Activated naive CD4-positive, alpha-beta T cell treated with anti-CD3 and anti-CD28 coated beads, Interleukin-2, amount 50 U/mL, for 24 hours (primary cell): ENCODE measurements around the gene MYEOV.

Source experiments
- H3K27ac Mint-ChIP-seq: one replicate; pipeline ENCODE4 v1.8.0; 2021; ENCODE audit warnings: mild to moderate bottlenecking, mixed read lengths
- H3K27me3 Mint-ChIP-seq: one replicate; pipeline ENCODE4 v1.8.0; 2021; ENCODE audit warnings: mixed read lengths
- H3K36me3 Mint-ChIP-seq: one replicate; pipeline ENCODE4 v1.8.0; 2021; ENCODE audit warnings: mixed read lengths
- H3K4me1 Mint-ChIP-seq: one replicate; pipeline ENCODE4 v1.8.0; 2021; ENCODE audit warnings: mixed read lengths
- H3K4me3 Mint-ChIP-seq: one replicate; pipeline ENCODE4 v1.8.0; 2021; ENCODE audit warnings: mild to moderate bottlenecking, mixed read lengths
- H3K9me3 Mint-ChIP-seq: one replicate; pipeline ENCODE4 v1.8.0; 2021; ENCODE audit warnings: mixed read lengths

MYEOV gene

DNA sequence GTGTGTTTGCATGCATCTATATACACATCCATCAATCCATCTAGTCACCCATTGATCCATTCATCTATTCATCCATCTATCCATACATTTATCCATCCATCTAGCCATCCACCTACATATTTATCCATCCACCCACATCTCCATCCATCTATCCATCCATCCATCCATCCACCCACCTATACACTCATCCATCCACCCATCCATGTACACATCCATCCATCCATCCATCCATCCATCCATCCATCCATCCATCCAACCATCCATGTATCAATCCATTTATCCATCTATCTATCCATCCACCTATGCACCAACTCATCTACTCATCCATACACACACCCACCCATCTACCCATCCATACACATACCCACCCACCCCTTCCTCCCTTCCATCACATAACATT is 18.8 kb upstream of the MYEOV start:
- Mint-ChIP-seq H3K4me3 (no peak overlapping the region), H3K27ac (no peak overlapping the region), H3K27me3 (no peaks in the 10 kb centered on the region), H3K4me1 (no peaks in the 10 kb centered on the region), H3K9me3 (no peaks in the 10 kb centered on the region), H3K36me3 (no peaks in the 10 kb centered on the region)

DNA sequence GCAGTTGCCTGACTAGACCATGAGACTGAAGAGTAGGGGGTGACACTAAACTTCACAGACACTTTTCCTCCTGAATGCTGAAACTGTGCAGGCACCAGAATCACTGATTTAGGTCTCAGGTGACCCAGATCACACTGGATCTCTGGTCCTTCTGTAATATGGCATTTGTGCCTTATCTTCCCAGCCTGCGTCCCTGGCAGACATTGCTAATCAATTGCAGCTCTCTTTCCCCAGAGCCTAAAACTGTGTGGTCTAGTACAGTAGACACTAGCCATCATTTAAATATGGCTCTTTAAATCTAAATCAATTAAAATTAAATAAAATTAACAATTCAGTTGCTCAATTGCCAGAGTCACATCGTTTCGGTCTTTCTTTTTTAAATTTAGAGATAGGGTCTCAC is 17.8 kb upstream of the MYEOV start:
- Mint-ChIP-seq H3K9me3 (no peaks in the 10 kb centered on the region), H3K27me3 (no peaks in the 10 kb centered on the region), H3K36me3 (no peaks in the 10 kb centered on the region), H3K4me1 (no peaks in the 10 kb centered on the region), H3K27ac (no peak overlapping the region), H3K4me3 (no peak overlapping the region)

DNA sequence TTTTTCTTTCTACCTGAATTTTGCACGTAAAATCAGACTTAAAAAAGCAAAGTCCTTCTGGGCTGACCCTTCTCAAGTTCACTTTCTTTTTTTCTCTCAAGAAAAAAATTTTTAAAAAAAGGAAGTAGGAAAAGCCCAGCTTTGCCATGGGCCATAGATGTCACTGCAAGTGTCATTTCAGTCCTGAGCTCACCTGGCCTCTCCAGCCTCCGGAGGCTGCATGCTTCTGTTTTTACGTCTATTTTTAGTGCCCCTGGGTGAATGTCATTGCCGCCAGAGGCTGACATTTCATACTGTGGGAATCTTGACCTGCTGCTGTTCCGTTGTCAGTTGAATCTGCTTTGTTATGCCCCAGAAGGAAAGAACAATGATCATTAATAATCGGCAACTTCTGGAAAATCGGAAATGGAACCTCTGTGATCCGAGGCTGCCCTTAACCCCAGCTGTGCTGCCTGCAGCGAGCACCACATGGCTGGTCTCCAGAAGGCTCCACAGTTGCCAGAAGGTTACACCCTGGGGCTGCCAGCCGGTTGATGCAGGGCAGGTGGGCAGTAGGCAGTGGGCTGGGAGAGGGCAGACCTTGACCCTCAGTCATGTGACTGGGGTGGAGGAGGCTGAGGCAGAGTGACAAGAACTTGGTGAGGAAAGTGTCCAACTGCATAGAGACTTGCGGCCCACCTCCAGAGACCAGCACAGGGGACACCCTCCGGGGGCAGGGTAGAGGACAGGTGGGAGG is 16.7 kb upstream of the MYEOV start:
- Mint-ChIP-seq H3K9me3 (no peaks in the 10 kb centered on the region), H3K27ac (no peak overlapping the region), H3K36me3 (no peaks in the 10 kb centered on the region), H3K4me1 (no peaks in the 10 kb centered on the region), H3K4me3 (no peak overlapping the region), H3K27me3 (no peaks in the 10 kb centered on the region)

DNA sequence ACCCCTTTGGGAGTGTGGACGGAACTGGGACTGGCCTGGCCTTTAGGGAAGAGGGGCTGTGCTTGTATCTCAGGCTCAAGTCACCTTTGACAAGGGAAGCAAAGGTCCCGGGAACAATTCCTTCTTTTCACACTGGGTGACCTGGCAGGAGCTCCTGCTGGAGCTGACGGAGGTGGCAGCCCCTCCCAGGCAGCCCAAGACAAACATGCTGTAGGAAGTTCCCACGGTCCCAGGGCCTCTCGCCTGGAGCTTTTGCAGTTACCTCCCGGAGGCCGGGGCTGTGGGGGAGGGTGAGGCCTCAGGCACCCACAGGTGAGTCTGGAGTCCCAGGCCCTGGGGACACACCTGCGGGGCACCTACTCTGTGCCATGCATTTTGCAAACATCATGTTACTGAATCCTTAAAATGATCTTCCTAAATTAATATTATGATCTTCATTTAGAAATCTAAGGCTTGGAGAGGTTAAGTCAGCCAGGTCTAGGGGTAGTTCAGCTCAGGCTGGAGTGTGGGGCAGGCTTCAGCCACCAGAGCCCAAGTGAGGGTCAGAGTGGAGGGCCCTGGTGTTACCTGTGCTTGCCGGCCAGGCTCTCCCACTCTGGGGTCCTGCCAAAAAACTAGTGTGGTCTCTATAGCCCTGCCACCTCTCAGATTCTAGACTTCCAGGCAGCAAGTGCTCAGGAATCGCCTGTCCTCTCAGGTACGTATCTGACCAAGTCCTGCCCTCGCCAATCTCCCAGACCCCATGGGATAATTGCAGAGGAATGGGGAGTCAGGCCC is 15.7 kb upstream of the MYEOV start:
- Mint-ChIP-seq H3K4me3 (no peak overlapping the region), H3K27ac (no peak overlapping the region), H3K27me3 (no peaks in the 10 kb centered on the region), H3K9me3 (no peaks in the 10 kb centered on the region), H3K4me1 (no peaks in the 10 kb centered on the region), H3K36me3 (no peaks in the 10 kb centered on the region)

DNA sequence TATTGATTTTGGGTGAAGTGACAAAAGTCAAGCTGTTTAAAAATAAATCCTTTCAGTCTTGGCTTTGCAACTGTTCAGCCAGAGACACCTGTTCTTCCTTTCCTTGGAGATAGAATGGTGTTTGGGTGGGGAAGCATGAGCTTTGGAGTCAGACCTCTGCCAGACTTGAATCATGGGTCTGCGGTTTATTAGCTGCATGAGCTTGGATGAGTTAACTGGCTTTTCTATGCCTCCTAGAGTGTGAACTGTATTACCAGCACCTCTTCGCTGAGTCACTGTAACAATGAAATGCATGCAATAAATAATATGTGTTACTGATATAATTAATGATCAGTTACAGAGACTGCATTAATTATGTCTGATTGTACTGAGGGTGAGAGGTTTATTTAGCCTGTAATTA is 13.5 kb upstream of the MYEOV start:
- H3K9me3 Mint-ChIP-seq = no peaks in the 10 kb centered on the region
- H3K36me3 Mint-ChIP-seq = no peaks in the 10 kb centered on the region
- no peak overlapping the region for H3K4me3 Mint-ChIP-seq
- H3K27me3 Mint-ChIP-seq = no peaks in the 10 kb centered on the region
- H3K4me1 Mint-ChIP-seq = no peaks in the 10 kb centered on the region
- H3K27ac Mint-ChIP-seq = no peak overlapping the region

DNA sequence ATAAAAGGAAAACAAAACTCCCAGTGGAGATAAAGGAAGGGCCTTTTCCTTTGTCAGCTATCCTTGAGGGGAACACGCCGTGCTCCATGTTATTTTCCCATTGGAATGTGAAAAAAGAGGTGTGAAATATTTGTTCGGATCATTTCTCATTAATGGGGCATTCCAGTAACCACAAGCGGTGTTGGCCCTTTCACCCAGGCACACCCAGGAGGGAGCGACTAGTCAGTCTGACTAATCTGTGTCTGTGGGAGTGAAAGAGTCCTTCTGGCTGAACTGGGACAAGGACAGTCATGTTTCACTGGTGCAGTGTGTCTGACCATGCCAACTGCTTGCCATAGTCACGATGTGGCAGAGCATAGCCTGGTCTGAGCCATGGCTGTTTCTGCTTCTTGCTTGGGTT is 13.0 kb upstream of the MYEOV start:
- H3K4me1 Mint-ChIP-seq = no peaks in the 10 kb centered on the region
- no peak overlapping the region for H3K4me3 Mint-ChIP-seq
- H3K27me3 Mint-ChIP-seq = no peaks in the 10 kb centered on the region
- no peaks in the 10 kb centered on the region for H3K9me3 Mint-ChIP-seq
- no peaks in the 10 kb centered on the region for H3K36me3 Mint-ChIP-seq
- H3K27ac Mint-ChIP-seq = no peak overlapping the region

DNA sequence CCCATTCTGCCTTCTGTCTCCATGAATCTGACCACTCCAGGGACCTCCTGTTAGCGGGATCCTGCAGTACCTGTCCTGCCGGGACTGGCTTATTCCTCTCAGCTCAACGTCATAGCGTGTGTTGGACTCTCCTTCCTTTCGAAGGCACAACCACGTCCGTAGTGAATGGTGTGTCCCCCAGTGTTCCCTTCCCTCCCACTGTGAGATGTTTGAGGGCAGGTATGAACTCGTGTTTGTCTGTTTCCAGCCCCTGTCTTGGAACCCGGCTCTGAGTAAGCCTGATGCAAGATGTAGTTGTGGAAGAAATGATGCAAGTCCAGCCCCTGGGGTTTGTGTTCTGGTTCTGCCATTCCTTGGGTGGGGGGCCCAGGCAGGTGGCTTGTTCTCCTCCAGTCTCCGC is 10.5 kb upstream of the MYEOV start:
- no peaks in the 10 kb centered on the region for H3K27me3 Mint-ChIP-seq
- no peak overlapping the region for H3K4me3 Mint-ChIP-seq

DNA sequence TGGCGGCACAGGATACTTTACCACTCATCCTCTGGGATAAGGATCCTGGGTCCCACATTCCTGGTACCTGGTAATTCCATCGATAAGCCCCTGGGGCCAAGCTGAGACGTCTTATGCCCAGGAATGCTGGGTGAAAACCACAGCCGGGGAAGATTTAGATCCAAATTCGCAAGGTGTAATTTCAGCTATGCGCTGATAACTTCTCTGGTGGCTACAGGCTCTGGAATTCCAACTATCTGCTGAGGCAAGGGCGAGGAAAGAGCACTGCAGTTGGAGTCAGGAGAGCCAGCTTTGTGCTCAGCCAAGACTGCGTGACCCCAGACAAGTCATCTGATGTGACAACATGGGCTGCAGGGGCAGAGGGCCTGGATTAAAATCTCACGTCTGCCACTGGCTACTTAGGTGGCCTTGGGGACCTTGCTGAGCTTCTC is 9.9 kb upstream of the MYEOV start:
- H3K36me3 Mint-ChIP-seq = no peaks in the 10 kb centered on the region
- no peaks in the 10 kb centered on the region for H3K4me1 Mint-ChIP-seq
- H3K27me3 Mint-ChIP-seq = no peaks in the 10 kb centered on the region
- no peaks in the 10 kb centered on the region for H3K9me3 Mint-ChIP-seq
- H3K27ac Mint-ChIP-seq = no peak overlapping the region
- no peak overlapping the region for H3K4me3 Mint-ChIP-seq

More for the DNA sequence above, 10.5 kb upstream of the MYEOV start:
- H3K9me3 Mint-ChIP-seq = no peaks in the 10 kb centered on the region
- H3K36me3 Mint-ChIP-seq = no peaks in the 10 kb centered on the region
- peak overlapping the region; percentile 2 for H3K27ac Mint-ChIP-seq
- no peaks in the 10 kb centered on the region for H3K4me1 Mint-ChIP-seq

DNA sequence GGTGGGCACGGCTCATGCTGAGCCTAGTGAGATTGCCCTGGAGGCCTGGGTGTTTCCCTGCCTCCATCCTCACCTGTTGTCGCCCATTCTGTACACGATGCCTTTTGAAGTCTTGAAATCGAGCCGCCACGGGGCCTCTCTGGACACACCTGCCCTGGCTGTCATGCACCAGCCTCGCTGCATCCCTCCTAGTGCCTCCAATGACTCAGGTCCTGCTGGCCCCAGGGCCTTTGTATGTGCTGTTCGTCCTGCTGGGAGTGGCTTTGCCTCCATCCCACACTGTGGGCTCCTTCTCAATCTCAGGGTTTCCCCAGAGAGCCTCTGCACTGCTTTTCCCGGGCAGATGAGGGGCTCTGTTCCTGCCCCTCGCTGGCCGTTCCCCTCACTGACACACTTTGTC is 8.9 kb upstream of the MYEOV start:
- Mint-ChIP-seq H3K4me1 (no peaks in the 10 kb centered on the region), H3K27ac (no peak overlapping the region), H3K27me3 (no peaks in the 10 kb centered on the region), H3K4me3 (no peak overlapping the region), H3K9me3 (no peaks in the 10 kb centered on the region), H3K36me3 (no peaks in the 10 kb centered on the region)

DNA sequence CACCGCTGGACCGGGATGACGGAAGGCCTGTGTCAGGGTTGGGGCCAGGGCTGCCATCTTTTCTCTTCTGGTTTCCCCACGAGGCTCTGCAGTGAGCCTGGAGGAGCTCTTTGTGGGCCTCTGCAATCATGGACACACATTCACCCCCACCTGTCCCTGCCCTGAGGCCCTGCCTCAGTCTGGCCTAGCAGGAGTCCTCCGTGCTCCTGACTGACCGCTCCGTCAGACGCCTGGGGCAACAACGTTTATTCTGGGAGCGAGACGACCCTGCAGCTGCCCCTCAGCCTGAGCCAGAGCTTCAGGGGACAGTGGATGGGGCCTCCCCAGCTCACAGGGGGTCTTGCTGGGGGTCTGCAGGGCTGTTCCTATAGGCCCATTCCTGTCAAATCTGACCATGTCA is 8.2 kb upstream of the MYEOV start:
- no peak overlapping the region for H3K27ac Mint-ChIP-seq

DNA sequence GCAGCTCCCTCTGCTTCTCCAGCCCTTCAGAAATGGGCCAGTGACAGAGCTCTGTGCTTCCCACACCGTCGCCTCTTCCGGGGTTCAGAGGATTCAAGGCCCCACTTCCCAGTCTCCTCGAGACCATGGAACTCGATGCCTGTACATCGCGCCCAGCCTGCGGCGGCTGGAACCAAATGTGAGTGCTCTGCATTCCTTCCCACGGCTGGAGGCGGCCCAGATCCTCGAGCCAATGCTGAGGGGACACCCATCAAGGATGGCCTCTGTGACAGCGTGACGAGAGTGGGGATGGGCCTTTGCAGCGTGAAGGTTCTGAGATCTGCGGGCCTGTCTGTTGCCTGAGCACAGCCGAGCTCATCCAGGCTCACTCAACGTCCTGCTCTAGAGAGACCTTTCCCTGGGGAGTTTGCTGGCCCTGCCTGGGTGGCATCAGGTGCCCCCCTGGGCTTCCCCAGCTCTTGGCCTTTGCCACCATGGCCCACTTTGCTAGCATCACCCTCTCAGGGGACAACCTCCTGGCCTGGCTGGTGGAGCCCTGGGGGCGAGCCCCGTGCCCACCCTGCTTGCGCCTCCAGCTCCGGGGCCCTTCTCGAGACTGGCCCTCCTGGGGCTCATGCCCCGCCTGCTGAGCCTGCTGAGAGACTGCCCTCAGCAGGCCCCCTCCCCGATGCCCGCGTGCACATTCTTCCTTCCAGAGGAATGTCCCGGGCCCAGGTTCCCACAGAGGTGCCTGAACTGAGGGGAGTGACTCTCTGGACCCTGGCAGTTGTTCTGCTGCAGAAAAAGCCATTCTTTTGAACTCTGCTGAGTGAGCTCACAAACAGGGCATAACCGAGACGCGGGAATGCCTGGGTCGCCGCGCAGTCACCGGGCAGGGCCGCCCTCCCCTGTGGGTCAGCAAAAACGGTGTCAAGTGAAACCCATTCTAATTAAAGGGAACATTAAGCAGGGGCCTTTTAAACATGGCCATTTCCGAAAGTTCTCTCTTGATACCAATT is 7.3 kb upstream of the MYEOV start:
- Mint-ChIP-seq H3K9me3 (no peaks in the 10 kb centered on the region), H3K4me3 (no peak overlapping the region), H3K4me1 (no peaks in the 10 kb centered on the region), H3K36me3 (no peaks in the 10 kb centered on the region), H3K27ac (no peak overlapping the region), H3K27me3 (no peaks in the 10 kb centered on the region)

More for the DNA sequence above, 8.2 kb upstream of the MYEOV start:
- H3K9me3 Mint-ChIP-seq = no peaks in the 10 kb centered on the region
- no peaks in the 10 kb centered on the region for H3K4me1 Mint-ChIP-seq
- H3K4me3 Mint-ChIP-seq = no peak overlapping the region
- no peaks in the 10 kb centered on the region for H3K36me3 Mint-ChIP-seq
- no peaks in the 10 kb centered on the region for H3K27me3 Mint-ChIP-seq

DNA sequence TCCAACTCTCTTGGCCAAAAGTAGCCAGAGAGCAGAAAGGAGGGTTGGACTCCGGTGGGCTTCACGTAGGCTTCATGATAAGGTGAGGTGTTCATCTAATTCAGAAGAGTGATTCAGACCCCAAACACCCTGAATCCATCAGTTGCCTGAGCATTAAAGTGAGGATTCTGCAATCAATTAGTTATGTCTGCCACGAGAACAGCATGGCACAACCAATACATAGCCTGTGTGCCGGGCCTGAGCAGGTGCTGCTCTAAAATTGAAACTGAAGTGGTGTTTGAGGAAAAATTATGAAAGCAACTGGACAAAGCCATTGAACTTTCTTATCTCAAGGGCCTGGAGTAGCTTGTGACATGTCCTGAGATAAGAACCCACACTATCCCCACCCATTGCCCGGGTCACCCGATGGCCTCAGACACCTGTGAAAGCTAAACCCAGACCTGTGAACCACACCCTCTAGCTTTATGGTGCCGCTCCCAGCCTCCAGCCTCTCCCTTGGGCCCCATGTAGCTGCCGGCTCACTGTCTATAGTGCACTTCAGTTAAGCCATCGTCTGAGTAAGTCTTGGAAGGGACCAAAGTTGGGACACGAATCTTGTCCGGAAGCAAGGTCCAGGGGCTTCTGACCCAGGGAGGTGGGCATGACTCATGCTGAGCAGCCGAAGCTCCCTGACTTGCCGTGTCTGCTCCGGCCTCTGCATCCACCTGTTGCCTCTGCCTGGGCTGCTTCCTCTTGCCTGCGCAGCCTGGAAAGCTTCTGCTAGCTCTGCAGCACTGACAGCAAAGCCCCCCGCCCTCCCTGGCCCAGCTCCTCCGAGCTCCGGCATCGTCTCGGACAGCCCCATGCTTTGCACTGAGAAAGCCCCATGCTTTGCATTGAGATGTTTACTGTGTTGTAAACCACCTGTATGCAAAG is 5.7 kb upstream of the MYEOV start:
- Mint-ChIP-seq H3K4me1 (peaks cover under 1% of the 10 kb centered on the region), H3K36me3 (no peaks in the 10 kb centered on the region), H3K27ac (no peak overlapping the region), H3K9me3 (no peaks in the 10 kb centered on the region), H3K4me3 (no peak overlapping the region), H3K27me3 (no peaks in the 10 kb centered on the region)

DNA sequence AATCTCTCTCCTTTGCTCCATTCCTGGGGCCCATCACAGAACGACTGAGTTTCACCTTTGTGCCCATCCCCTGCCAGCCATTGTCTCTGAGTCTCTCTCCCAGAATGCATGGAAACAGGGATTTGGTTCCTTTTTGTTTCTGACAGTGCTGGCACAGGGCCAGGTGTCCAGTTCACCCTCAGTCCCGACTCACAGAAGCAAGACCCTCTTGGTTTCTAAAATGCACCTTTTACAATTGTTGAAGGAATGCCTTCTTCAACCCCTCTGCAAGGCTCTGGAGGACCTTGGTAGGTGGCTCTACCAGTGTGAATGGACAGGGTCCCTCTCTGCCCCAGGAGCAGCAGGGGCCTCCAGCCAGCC is 5.1 kb upstream of the MYEOV start:
- Mint-ChIP-seq H3K9me3 (no peaks in the 10 kb centered on the region), H3K36me3 (no peaks in the 10 kb centered on the region), H3K27ac (no peak overlapping the region), H3K4me3 (no peak overlapping the region), H3K4me1 (peaks cover 5% of the 10 kb centered on the region), H3K27me3 (no peaks in the 10 kb centered on the region)

DNA sequence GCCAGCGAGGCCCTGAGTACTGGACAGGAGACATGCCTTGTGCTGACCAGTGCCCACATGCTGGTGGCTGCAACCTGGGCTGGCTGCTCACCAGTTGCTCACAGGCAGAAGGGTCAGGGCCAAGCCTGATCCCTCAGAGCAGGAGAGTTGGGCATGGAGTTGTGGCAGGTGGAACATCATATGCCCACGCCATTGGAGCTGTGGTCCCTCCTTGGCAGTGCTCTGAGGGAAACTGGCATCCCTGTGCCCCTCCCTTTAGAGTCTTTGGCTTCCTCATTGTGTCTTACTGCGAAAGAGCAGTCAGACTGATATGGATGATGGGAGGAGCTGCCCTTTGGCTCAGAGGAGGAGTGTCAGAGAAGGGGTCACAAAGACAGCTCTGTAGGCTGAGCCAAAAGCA is 3.1 kb upstream of the MYEOV start:
- Mint-ChIP-seq H3K4me1 (peaks cover 13% of the 10 kb centered on the region), H3K27ac (no peak overlapping the region), H3K4me3 (no peak overlapping the region), H3K27me3 (no peaks in the 10 kb centered on the region), H3K36me3 (no peaks in the 10 kb centered on the region), H3K9me3 (no peaks in the 10 kb centered on the region)
